OCI-LY3 (cell line): Measurements from ENCODE around the gene MAP3K7.

Experiments
- EZH2phosphoT487 ChIP-seq: fragments of 200-600 bp; shearing (Covaris generic); IDR thresholded peaks from 2 replicates; pipeline ENCODE4 v1.6.1; 2018; ENCODE audit warnings: antibody characterized with exemption, mixed run types, low read depth
- TF ChIP-seq, protein P1 (sequence below): fragments of 200-600, 300-600 bp; sonication (generic); IDR thresholded peaks from 2 replicates; pipeline ENCODE4 v1.5.1; 2014; ENCODE audit warnings: antibody characterized with exemption, low read length, low read depth

DNA sequence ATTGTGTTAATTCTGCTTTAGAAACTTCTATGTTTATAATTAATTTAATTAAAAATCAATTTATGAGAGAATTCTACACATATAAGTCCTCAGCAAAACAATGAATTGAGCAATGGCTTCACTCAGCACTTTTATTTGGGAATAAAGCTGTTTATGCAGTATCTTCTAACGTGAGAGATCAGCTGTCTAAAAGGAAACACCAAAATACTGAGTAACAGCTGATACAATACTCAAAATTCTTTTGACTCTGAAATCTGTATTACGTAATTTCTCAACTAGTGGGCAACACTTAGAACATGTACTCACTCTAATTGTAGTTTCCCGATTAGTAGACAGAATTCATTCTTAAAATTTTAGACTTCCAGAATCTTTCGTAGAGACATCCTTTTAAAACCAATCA, 49.8 kb downstream of the MAP3K7 start:
- TF ChIP-seq, protein P1, sequence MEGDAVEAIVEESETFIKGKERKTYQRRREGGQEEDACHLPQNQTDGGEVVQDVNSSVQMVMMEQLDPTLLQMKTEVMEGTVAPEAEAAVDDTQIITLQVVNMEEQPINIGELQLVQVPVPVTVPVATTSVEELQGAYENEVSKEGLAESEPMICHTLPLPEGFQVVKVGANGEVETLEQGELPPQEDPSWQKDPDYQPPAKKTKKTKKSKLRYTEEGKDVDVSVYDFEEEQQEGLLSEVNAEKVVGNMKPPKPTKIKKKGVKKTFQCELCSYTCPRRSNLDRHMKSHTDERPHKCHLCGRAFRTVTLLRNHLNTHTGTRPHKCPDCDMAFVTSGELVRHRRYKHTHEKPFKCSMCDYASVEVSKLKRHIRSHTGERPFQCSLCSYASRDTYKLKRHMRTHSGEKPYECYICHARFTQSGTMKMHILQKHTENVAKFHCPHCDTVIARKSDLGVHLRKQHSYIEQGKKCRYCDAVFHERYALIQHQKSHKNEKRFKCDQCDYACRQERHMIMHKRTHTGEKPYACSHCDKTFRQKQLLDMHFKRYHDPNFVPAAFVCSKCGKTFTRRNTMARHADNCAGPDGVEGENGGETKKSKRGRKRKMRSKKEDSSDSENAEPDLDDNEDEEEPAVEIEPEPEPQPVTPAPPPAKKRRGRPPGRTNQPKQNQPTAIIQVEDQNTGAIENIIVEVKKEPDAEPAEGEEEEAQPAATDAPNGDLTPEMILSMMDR, result no peak
- no peak for TF ChIP-seq EZH2phosphoT487
